NB4 (cell line): ENCODE data around the gene ADISSP.

Experiments
- DNase-seq: peaks from one replicate; pipeline ENCODE4 v3.0.0; 2010; ENCODE audit warnings: low read depth
- H3K4me3 ChIP-seq: one replicate; pipeline ENCODE4 v1.5.1; 2011; ENCODE audit warnings: mild to moderate bottlenecking, low read depth, low read length, moderate library complexity
- MAX ChIP-seq: IDR thresholded peaks from 2 replicates; pipeline ENCODE4 v1.6.1; 2011; ENCODE audit warnings: low read depth, low read length
- MYC ChIP-seq: IDR thresholded peaks from 2 replicates; pipeline ENCODE4 v1.6.1; 2011; ENCODE audit warnings: low read depth, low read length
- POLR2A ChIP-seq: IDR thresholded peaks from 2 replicates; pipeline ENCODE4 v1.6.1; 2011; ENCODE audit warnings: mild to moderate bottlenecking; ENCODE audit not compliant: insufficient read length; ENCODE audit errors: extremely low read depth
- TF ChIP-seq, protein P1 (sequence below): IDR thresholded peaks from one replicate; pipeline ENCODE4 v1.5.1; 2012; ENCODE audit warnings: low read depth, low read length

Gene ADISSP

GRCh38 chr20:3804254-3804751, 36.8 kb upstream of the ADISSP start:
- no peak for DNase-seq
- H3K4me3 ChIP-seq, result no peak overlapping the region
- TF ChIP-seq POLR2A (no peak), MYC (no peak), MAX (no peak)
- TF ChIP-seq, protein P1, sequence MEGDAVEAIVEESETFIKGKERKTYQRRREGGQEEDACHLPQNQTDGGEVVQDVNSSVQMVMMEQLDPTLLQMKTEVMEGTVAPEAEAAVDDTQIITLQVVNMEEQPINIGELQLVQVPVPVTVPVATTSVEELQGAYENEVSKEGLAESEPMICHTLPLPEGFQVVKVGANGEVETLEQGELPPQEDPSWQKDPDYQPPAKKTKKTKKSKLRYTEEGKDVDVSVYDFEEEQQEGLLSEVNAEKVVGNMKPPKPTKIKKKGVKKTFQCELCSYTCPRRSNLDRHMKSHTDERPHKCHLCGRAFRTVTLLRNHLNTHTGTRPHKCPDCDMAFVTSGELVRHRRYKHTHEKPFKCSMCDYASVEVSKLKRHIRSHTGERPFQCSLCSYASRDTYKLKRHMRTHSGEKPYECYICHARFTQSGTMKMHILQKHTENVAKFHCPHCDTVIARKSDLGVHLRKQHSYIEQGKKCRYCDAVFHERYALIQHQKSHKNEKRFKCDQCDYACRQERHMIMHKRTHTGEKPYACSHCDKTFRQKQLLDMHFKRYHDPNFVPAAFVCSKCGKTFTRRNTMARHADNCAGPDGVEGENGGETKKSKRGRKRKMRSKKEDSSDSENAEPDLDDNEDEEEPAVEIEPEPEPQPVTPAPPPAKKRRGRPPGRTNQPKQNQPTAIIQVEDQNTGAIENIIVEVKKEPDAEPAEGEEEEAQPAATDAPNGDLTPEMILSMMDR, result no peak

GRCh38 chr20:3803854-3804253, 36.3 kb upstream of the ADISSP start:
- TF ChIP-seq, protein P1, result no peak
- no peak for TF ChIP-seq MYC
- no peak for TF ChIP-seq POLR2A
- TF ChIP-seq MAX, result no peak
- DNase-seq, result no peak
- no peak overlapping the region for H3K4me3 ChIP-seq

GRCh38 chr20:3803289-3803688, 35.7 kb upstream of the ADISSP start:
- no peak overlapping the region for H3K4me3 ChIP-seq
- DNase-seq, result no peak
- TF ChIP-seq, protein P1, result no peak
- no peak for TF ChIP-seq MYC

DNA sequence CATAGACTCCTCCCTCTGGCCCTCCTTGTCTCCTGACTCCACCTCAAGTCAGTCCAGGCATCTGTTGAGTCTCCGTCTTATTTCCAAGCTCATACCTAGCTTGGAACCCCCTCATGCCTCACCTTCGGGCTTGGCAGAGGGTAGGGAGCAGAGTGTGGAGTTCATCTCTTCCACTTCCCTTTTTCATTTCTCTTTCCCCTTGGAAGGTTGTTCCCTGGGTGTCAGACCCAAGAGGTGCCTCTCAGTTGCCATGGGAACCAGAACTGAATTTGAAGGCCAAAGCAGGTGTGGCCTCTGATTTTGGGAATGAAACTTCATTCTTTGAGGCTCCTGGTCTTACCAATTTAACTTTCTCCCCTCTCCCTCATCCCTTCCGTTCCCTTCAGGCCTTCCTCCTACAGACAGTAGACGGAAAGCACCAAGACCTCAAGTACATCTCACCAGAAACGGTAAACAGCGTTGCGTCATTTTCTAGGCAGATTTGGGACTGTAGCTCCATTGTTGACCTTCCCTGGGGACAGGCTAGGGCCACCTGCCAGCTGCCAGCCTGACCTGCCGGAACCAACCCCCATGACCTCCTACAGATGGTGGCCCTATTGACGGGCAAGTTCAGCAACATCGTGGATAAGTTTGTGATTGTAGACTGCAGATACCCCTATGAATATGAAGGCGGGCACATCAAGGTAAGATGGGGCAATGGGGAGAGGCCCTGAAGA, 35.1 kb upstream of the ADISSP start:
- no peak for DNase-seq
- no peak overlapping the region for H3K4me3 ChIP-seq
- TF ChIP-seq POLR2A (no peak), MAX (no peak), MYC (no peak)
- TF ChIP-seq, protein P1, result no peak

DNA sequence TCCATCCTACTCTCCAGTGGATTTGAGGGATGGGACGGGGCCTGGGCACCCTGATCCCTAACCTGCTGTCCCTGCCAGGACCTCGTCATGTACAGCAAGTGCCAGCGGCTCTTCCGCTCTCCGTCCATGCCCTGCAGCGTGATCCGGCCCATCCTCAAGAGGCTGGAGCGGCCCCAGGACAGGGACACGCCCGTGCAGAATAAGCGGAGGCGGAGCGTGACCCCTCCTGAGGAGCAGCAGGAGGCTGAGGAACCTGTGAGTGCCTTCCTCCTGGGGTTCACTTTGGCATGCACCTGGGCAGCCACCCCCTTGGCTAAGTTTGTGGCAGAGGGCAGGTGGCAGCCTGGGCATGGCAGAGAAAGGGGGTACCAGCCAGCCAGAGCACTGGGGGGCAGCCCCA, 34.3 kb upstream of the ADISSP start:
- TF ChIP-seq, protein P1, result no peak
- TF ChIP-seq MYC (no peak), POLR2A (no peak), MAX (no peak)
- H3K4me3 ChIP-seq, result no peak overlapping the region
- no peak for DNase-seq
